CD4-positive, CD25-positive, alpha-beta regulatory T cell (primary cell): Measurements from ENCODE around the gene DIABLO. TPM values are rescaled to one million over a fixed set of nuclear protein-coding genes. Genes with fewer than 3 reads are reported as not detected.
A peak's percentile ranks its signal among the peaks of the same experiment; 100 is the strongest.

Source experiments
- ATAC-seq, 2 donors: fragments of 150-1000 bp; cut with Tn5 transposase; one replicate each; pipeline ENCODE4 v1.10.0; 2021; ENCODE audit warnings: low read depth in 2 of 2, moderate number of reproducible peaks in 2 of 2, moderate library complexity in 1 of 2
- DNase-seq, 3 donors: peaks; one replicate each; pipeline versions ENCODE4 v3.0.0 to v3.0.0-alpha.2; 2012 to 2022; ENCODE audit warnings: mixed read lengths in 1 of 3
- H3K27ac ChIP-seq: one replicate; pipeline ENCODE4 v1.7.0; 2013; ENCODE audit warnings: mild to moderate bottlenecking, low read length; ENCODE audit not compliant: insufficient read depth, poor library complexity, severe bottlenecking
- H3K27me3 ChIP-seq: one replicate; pipeline ENCODE4 v1.7.0; 2013; ENCODE audit warnings: low read length; ENCODE audit not compliant: control insufficient read depth, insufficient read depth
- H3K36me3 ChIP-seq: one replicate; pipeline ENCODE4 v1.7.0; 2013; ENCODE audit warnings: mild to moderate bottlenecking, low read length, moderate library complexity; ENCODE audit not compliant: control insufficient read depth, insufficient read depth
- H3K4me1 ChIP-seq: 2 replicates; pipeline ENCODE4 v1.7.0; 2013; ENCODE audit warnings: mild to moderate bottlenecking, low read length; ENCODE audit not compliant: insufficient read depth, control insufficient read depth, poor library complexity, severe bottlenecking
- H3K4me3 ChIP-seq: one replicate; pipeline ENCODE4 v1.7.0; 2013; ENCODE audit warnings: low read depth, mild to moderate bottlenecking, low read length, moderate library complexity
- H3K9me3 ChIP-seq, 2 experiments: 1 replicate in 1 of 2; 2 replicates in 1 of 2; pipeline ENCODE4 v1.7.0; 2013; ENCODE audit warnings: low read length in 2 of 2, mild to moderate bottlenecking in 1 of 2, moderate library complexity in 1 of 2; ENCODE audit not compliant: control insufficient read depth in 2 of 2
- H3K27ac Mint-ChIP-seq, 3 donors: one replicate each; pipeline ENCODE4 v1.8.0; 2020 to 2022; ENCODE audit warnings: mild to moderate bottlenecking in 3 of 3, mixed read lengths in 3 of 3, moderate library complexity in 2 of 3
- H3K27me3 Mint-ChIP-seq: one replicate; pipeline ENCODE4 v1.8.0; 2022; ENCODE audit warnings: mild to moderate bottlenecking, mixed read lengths
- H3K36me3 Mint-ChIP-seq: one replicate; pipeline ENCODE4 v1.8.0; 2020; ENCODE audit warnings: mixed read lengths
- H3K4me1 Mint-ChIP-seq, 4 donors: one replicate each; pipeline ENCODE4 v1.8.0; 2020 to 2022; ENCODE audit warnings: mixed read lengths in 4 of 4, mild to moderate bottlenecking in 1 of 4
- H3K4me3 Mint-ChIP-seq, 4 donors: one replicate each; pipeline ENCODE4 v1.8.0; 2020 to 2022; ENCODE audit warnings: mild to moderate bottlenecking in 4 of 4, mixed read lengths in 4 of 4, moderate library complexity in 3 of 4
- H3K9me3 Mint-ChIP-seq, 7 donors: one replicate each; pipeline ENCODE4 v1.8.0; 2020 to 2022; ENCODE audit warnings: mixed read lengths in 7 of 7, mild to moderate bottlenecking in 3 of 7, moderate library complexity in 2 of 7
- polyA plus RNA-seq, 4 donors: library from polyadenylated mRNA; unstranded; fragments of 300-500 nt; fragmentation: Illumina TruSeq; gene quantifications; one replicate each; pipeline ENCODE4 v1.2.3, GENCODE V29; 2021
- total RNA-seq: library from RNA; stranded (reverse); gene quantifications from one replicate; pipeline ENCODE4 v1.2.3, GENCODE V29; 2022

The DIABLO gene
- total and polyA plus RNA-seq, 5 donors from 2014 or later, result 63.6 to 80.5 (median 73.3) TPM

GRCh38 chr12:122235741-122236140, 9.9 kb upstream of the DIABLO start:
- ATAC-seq, result no peak
- Histone ChIP-seq H3K9me3 (no peaks in the 10 kb centered on the region), H3K27ac (no peak overlapping the region), H3K27me3 (no peaks in the 10 kb centered on the region), H3K36me3 (peaks cover 87% of the 10 kb centered on the region), H3K4me1 (no peaks in the 10 kb centered on the region), H3K4me3 (no peak overlapping the region)
- Mint-ChIP-seq H3K4me1 (peaks cover 2 to 9% (median 4%) of the 10 kb centered on the region in 4 donors), H3K27ac (peak overlapping the region in 1 of 3 donors; percentile 14), H3K4me3 (peak overlapping the region in 1 of 4 donors; percentile 32), H3K9me3 (no peaks in the 10 kb centered on the region), H3K27me3 (no peaks in the 10 kb centered on the region), H3K36me3 (peaks cover 55% of the 10 kb centered on the region)
- DNase-seq, result no peak

GRCh38 chr12:122232691-122233090, 6.8 kb upstream of the DIABLO start:
- no peaks in the 10 kb centered on the region for H3K27me3 Mint-ChIP-seq
- H3K36me3 ChIP-seq, result peaks cover 75% of the 10 kb centered on the region
- peaks cover 2 to 6% (median 5%) of the 10 kb centered on the region in 4 donors for H3K4me1 Mint-ChIP-seq

GRCh38 chr12:122230798-122231197, 4.9 kb upstream of the DIABLO start:
- H3K36me3 ChIP-seq, result peaks cover 63% of the 10 kb centered on the region

More at GRCh38 chr12:122232691-122233090, 6.8 kb upstream of the DIABLO start:
- Histone ChIP-seq H3K9me3 (no peaks in the 10 kb centered on the region), H3K27ac (no peak overlapping the region), H3K27me3 (no peaks in the 10 kb centered on the region), H3K4me1 (no peaks in the 10 kb centered on the region), H3K4me3 (no peak overlapping the region)
- ATAC-seq, result no peak
- Mint-ChIP-seq H3K36me3 (peaks cover 35% of the 10 kb centered on the region), H3K4me3 (no peak overlapping the region), H3K9me3 (no peaks in the 10 kb centered on the region), H3K27ac (peak overlapping the region in 1 of 3 donors; percentile 83)
- DNase-seq, result no peak

GRCh38 chr12:122228092-122228491, 2.2 kb upstream of the DIABLO start:
- no peaks in the 10 kb centered on the region for H3K27me3 Mint-ChIP-seq
- Histone ChIP-seq H3K36me3 (peaks cover 51% of the 10 kb centered on the region), H3K4me1 (peaks cover 25% of the 10 kb centered on the region), H3K4me3 (peak overlapping the region; percentile 9), H3K9me3 (no peaks in the 10 kb centered on the region), H3K27ac (no peak overlapping the region), H3K27me3 (no peaks in the 10 kb centered on the region)
- peak overlapping the region; percentile 51 to 97 (median 70) for H3K4me3 Mint-ChIP-seq
- H3K27ac Mint-ChIP-seq, result no peak overlapping the region
- no peak for ATAC-seq
- DNase-seq, result no peak
- H3K36me3 Mint-ChIP-seq, result peaks cover 19% of the 10 kb centered on the region
- no peaks in the 10 kb centered on the region for H3K9me3 Mint-ChIP-seq
- peaks cover 16 to 35% (median 26%) of the 10 kb centered on the region in 4 donors for H3K4me1 Mint-ChIP-seq

More at GRCh38 chr12:122230798-122231197, 4.9 kb upstream of the DIABLO start:
- no peak overlapping the region for H3K4me3 Mint-ChIP-seq
- H3K9me3 Mint-ChIP-seq, result no peaks in the 10 kb centered on the region
- no peak overlapping the region for H3K27ac Mint-ChIP-seq
- H3K4me1 Mint-ChIP-seq, result peaks cover 8 to 18% (median 12%) of the 10 kb centered on the region in 4 donors
- H3K36me3 Mint-ChIP-seq, result peaks cover 31% of the 10 kb centered on the region
- DNase-seq (no peak), ATAC-seq (no peak)
- Histone ChIP-seq H3K4me3 (no peak overlapping the region), H3K4me1 (peaks cover 11% of the 10 kb centered on the region), H3K27ac (no peak overlapping the region), H3K9me3 (no peaks in the 10 kb centered on the region), H3K27me3 (no peaks in the 10 kb centered on the region)
- H3K27me3 Mint-ChIP-seq, result no peaks in the 10 kb centered on the region

- Mint-ChIP-seq H3K36me3 (peaks cover 17% of the 10 kb centered on the region), H3K27me3 (no peaks in the 10 kb centered on the region), H3K4me1 (peaks cover 15 to 38% (median 27%) of the 10 kb centered on the region in 4 donors), H3K9me3 (no peaks in the 10 kb centered on the region), H3K4me3 (peak overlapping the region; percentile 74 to 97 (median 82)), H3K27ac (peak overlapping the region in 2 of 3 donors; percentile 5 to 51)
- H3K4me1 ChIP-seq, result peaks cover 25% of the 10 kb centered on the region
- H3K27ac ChIP-seq, result no peak overlapping the region
- no peaks in the 10 kb centered on the region for H3K27me3 ChIP-seq
- H3K9me3 ChIP-seq, result no peaks in the 10 kb centered on the region
- peak; percentile 23 to 42 (median 30) for DNase-seq
- H3K36me3 ChIP-seq, result peaks cover 49% of the 10 kb centered on the region
- no peak for ATAC-seq
- peak overlapping the region; percentile 16 for H3K4me3 ChIP-seq
Measured at GRCh38 chr12:122227341-122227740, 1.5 kb upstream of the DIABLO start.

GRCh38 chr12:122226366-122227125, 694 bp upstream of the DIABLO start:
- Mint-ChIP-seq H3K27me3 (no peaks in the 10 kb centered on the region), H3K27ac (no peak overlapping the region), H3K4me1 (peaks cover 13 to 44% (median 29%) of the 10 kb centered on the region in 4 donors), H3K4me3 (peak overlapping the region in 3 of 4 donors; percentile 46 to 97 (median 93)), H3K36me3 (peaks cover 14% of the 10 kb centered on the region), H3K9me3 (no peaks in the 10 kb centered on the region)
- H3K36me3 ChIP-seq, result peaks cover 45% of the 10 kb centered on the region
- ATAC-seq, result no peak
- H3K9me3 ChIP-seq, result no peaks in the 10 kb centered on the region
- H3K27ac ChIP-seq, result peak overlapping the region; percentile 49
- no peaks in the 10 kb centered on the region for H3K27me3 ChIP-seq
- H3K4me3 ChIP-seq, result no peak overlapping the region
- peaks cover 25% of the 10 kb centered on the region for H3K4me1 ChIP-seq
- DNase-seq, result no peak

GRCh38 chr12:122216445-122216844, 9.4 kb downstream of the DIABLO start:
- Histone ChIP-seq H3K4me1 (no peaks in the 10 kb centered on the region), H3K9me3 (no peaks in the 10 kb centered on the region), H3K4me3 (no peak overlapping the region), H3K27me3 (no peaks in the 10 kb centered on the region), H3K27ac (no peak overlapping the region), H3K36me3 (peaks cover 74% of the 10 kb centered on the region)
- DNase-seq (no peak), ATAC-seq (no peak)
- H3K27me3 Mint-ChIP-seq, result no peaks in the 10 kb centered on the region
- peaks cover 32% of the 10 kb centered on the region for H3K36me3 Mint-ChIP-seq
- H3K9me3 Mint-ChIP-seq, result no peaks in the 10 kb centered on the region
- H3K4me1 Mint-ChIP-seq, result peaks cover 0 to 15% (median 8%) of the 10 kb centered on the region in 4 donors
- H3K4me3 Mint-ChIP-seq, result no peak overlapping the region
- H3K27ac Mint-ChIP-seq, result no peak overlapping the region
